CD4-positive, alpha-beta T cell (primary cell): ENCODE data around the gene SUFU. TPM values are rescaled to one million over a fixed set of nuclear protein-coding genes. Genes with fewer than 3 reads are reported as not detected.
"Not testable (repeated sequence)": the region's sequence is repeated elsewhere in the genome, so short reads cannot be mapped to it uniquely, and the experiment has no call there.

Experiments
- ATAC-seq: fragments of 200-7000 bp; cut with Tn5 transposase; one replicate; pipeline ENCODE4 v1.10.0; 2022; ENCODE audit warnings: mild to moderate bottlenecking; ENCODE audit not compliant: poor library complexity
- CTCF ChIA-PET: fragments of 350-600 bp; sonication (Branson Sonifier 250); formaldehyde crosslinking; loops from one replicate; lab custom pipeline; 2021; ENCODE audit warnings: antibody characterized with exemption, inconsistent platforms; lab: Charles Lee
- POLR2A ChIA-PET: fragments of 350-600 bp; sonication (Branson Sonifier 250); formaldehyde crosslinking; loops from one replicate; lab custom pipeline; 2021; ENCODE audit warnings: antibody characterized with exemption, inconsistent platforms; lab: Charles Lee
- DNase-seq, 14 experiments: peaks; one replicate each; pipeline ENCODE4 v3.0.0-alpha.2; 2013 to 2020; ENCODE audit warnings: mixed read lengths in 2 of 14
- H3K27ac ChIP-seq, 2 donors: one replicate each; pipeline versions ENCODE4 v1.5.1 to v1.7.0; 2013; ENCODE audit warnings: low read length in 2 of 2, low read depth in 1 of 2, mild to moderate bottlenecking in 1 of 2
- H3K27me3 ChIP-seq, 2 experiments: 1 replicate in 1 of 2; 2 replicates in 1 of 2; pipeline versions ENCODE4 v1.6.1 to v1.7.0; 2013; ENCODE audit warnings: low read length in 2 of 2, control low read depth in 1 of 2, mild to moderate bottlenecking in 1 of 2, moderate library complexity in 1 of 2; ENCODE audit not compliant: insufficient read depth in 2 of 2, control insufficient read depth in 1 of 2
- H3K36me3 ChIP-seq: one replicate; pipeline ENCODE4 v1.6.1; 2013; ENCODE audit warnings: low read length, control low read depth; ENCODE audit not compliant: insufficient read depth
- H3K4me1 ChIP-seq: one replicate; pipeline ENCODE4 v1.6.1; 2013; ENCODE audit warnings: low read length, control low read depth; ENCODE audit not compliant: insufficient read depth
- H3K4me3 ChIP-seq: one replicate; pipeline ENCODE4 v1.5.1; 2013; ENCODE audit warnings: mild to moderate bottlenecking, low read length, moderate library complexity
- H3K9me3 ChIP-seq, 2 experiments: 1 replicate in 1 of 2; 2 replicates in 1 of 2; pipeline versions ENCODE4 v1.6.1 to v1.7.0; 2013; ENCODE audit warnings: low read length in 2 of 2, mild to moderate bottlenecking in 2 of 2, control low read depth in 1 of 2, moderate library complexity in 1 of 2; ENCODE audit not compliant: control insufficient read depth in 1 of 2, insufficient read depth in 1 of 2
- H3K27ac Mint-ChIP-seq: one replicate; pipeline ENCODE4 v1.8.0; 2020; ENCODE audit warnings: mixed read lengths
- H3K27me3 Mint-ChIP-seq: one replicate; pipeline ENCODE4 v1.8.0; 2021; ENCODE audit warnings: mixed read lengths
- H3K36me3 Mint-ChIP-seq: one replicate; pipeline ENCODE4 v1.8.0; 2021; ENCODE audit warnings: low read depth, mixed read lengths
- H3K4me1 Mint-ChIP-seq: one replicate; pipeline ENCODE4 v1.8.0; 2021; ENCODE audit warnings: low read depth, mixed read lengths
- H3K4me3 Mint-ChIP-seq: one replicate; pipeline ENCODE4 v1.8.0; 2020; ENCODE audit warnings: mild to moderate bottlenecking, mixed read lengths
- H3K9me3 Mint-ChIP-seq: one replicate; pipeline ENCODE4 v1.8.0; 2020; ENCODE audit warnings: mixed read lengths
- intact Hi-C, 2 experiments: fragments of 100-400 bp; cut with DNase I in 1 of 2; cut with micrococcal nuclease in 1 of 2; formaldehyde crosslinking; loops; one replicate each; pipeline versions ENCODE4 v1.15.1 to v1.9.0; 2023 to 2025; cut with DNase I, micrococcal nuclease
- total RNA-seq, 174 experiments: library from RNA in 2 of 174; stranded (reverse) in 2 of 174; gene quantifications; one replicate each; pipeline ENCODE4 v1.2.3 and lab custom pipeline; 2021 to 2026
- TF ChIP-seq, protein P1 (sequence below): fragments of 200-600 bp; IDR thresholded peaks from one replicate; pipeline ENCODE4 v1.8.0; 2022; ENCODE audit warnings: antibody characterized with exemption, mild to moderate bottlenecking

Gene SUFU
- total RNA-seq, 2 experiments from 2014 or later, result 6.7 to 7.3 TPM

DNA sequence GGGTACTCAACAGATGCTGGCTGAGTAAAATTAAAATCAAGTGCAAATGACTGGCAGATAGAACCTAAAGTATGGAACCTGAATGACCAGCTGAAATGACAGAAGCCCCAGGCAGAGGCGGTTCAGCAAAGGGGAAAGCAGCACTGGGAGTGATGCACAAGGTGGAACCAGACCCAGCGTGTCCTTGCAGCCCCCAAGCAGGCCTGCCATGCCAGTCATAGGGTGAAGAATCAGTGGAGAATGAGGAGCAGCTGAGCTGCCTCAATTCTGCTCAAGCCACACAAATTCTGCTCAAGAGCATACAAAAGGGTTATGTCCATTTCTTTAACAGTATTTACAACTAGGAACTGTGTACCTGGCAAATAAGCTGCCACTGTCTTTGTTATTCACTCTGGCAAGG, 10.0 kb upstream of the SUFU start:
- ChIA-PET CTCF (no interaction called here), POLR2A (no interaction called here)
- intact Hi-C loops, result loop anchor here in 1 of 2 experiments (10.0 kb wide), 1 partner anchor 1139 kb away; the partner anchor contains the start of gene BTRC
- H3K27ac ChIP-seq, result no peak overlapping the region
- H3K9me3 ChIP-seq, result no peaks in the 10 kb centered on the region
- ATAC-seq (no peak), DNase-seq (no peak)
- TF ChIP-seq, protein P1, sequence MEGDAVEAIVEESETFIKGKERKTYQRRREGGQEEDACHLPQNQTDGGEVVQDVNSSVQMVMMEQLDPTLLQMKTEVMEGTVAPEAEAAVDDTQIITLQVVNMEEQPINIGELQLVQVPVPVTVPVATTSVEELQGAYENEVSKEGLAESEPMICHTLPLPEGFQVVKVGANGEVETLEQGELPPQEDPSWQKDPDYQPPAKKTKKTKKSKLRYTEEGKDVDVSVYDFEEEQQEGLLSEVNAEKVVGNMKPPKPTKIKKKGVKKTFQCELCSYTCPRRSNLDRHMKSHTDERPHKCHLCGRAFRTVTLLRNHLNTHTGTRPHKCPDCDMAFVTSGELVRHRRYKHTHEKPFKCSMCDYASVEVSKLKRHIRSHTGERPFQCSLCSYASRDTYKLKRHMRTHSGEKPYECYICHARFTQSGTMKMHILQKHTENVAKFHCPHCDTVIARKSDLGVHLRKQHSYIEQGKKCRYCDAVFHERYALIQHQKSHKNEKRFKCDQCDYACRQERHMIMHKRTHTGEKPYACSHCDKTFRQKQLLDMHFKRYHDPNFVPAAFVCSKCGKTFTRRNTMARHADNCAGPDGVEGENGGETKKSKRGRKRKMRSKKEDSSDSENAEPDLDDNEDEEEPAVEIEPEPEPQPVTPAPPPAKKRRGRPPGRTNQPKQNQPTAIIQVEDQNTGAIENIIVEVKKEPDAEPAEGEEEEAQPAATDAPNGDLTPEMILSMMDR, result no peak
- Mint-ChIP-seq H3K4me3 (no peak overlapping the region), H3K9me3 (no peaks in the 10 kb centered on the region), H3K27me3 (no peaks in the 10 kb centered on the region), H3K36me3 (peaks cover 34% of the 10 kb centered on the region), H3K27ac (no peak overlapping the region), H3K4me1 (peaks cover 18% of the 10 kb centered on the region)
- H3K4me3 ChIP-seq, result no peak overlapping the region
- H3K27me3 ChIP-seq, result no peaks in the 10 kb centered on the region
- H3K36me3 ChIP-seq, result peaks cover 58% of the 10 kb centered on the region
- H3K4me1 ChIP-seq, result peaks cover 23% of the 10 kb centered on the region

DNA sequence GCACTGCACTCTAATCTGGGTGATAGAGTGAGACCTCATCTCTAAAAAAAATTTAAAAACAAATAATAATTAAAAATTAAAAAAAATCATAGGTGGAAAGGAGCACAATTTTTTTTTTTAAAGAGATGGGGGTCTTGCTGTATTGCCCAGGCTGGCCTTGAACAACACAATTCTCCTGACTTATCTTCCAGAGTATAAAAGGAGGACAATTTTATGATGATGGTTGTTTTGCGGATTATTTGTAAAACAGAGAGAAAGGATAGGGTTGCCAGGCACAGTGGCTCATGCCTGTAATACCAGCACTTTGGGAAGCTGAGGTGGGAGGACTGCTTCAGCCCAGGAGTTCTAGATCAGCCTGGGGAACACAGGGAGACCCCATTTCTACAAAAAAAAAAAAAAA, 6.2 kb upstream of the SUFU start:
- DNase-seq, result no peak
- no peaks in the 10 kb centered on the region for H3K27me3 Mint-ChIP-seq
- no peak overlapping the region for H3K27ac Mint-ChIP-seq
- H3K4me1 Mint-ChIP-seq, result peaks cover 26% of the 10 kb centered on the region
- TF ChIP-seq, protein P1, result no peak
- POLR2A ChIA-PET, result interaction anchor here (0.7 kb wide), 1 partner anchor 9 kb away, joined by 3 read pairs; no protein-coding TSS in a partner anchor
- Histone ChIP-seq H3K27me3 (no peaks in the 10 kb centered on the region), H3K9me3 (no peaks in the 10 kb centered on the region), H3K4me1 (peaks cover 35% of the 10 kb centered on the region), H3K27ac (no peak overlapping the region), H3K36me3 (peaks cover 30% of the 10 kb centered on the region), H3K4me3 (no peak overlapping the region)
- H3K4me3 Mint-ChIP-seq, result no peak overlapping the region
- no peak for ATAC-seq
- intact Hi-C loops, result loop anchor here in 1 of 2 experiments (10.0 kb wide), 1 partner anchor 1143 kb away; the partner anchor contains the start of gene BTRC
- no peaks in the 10 kb centered on the region for H3K9me3 Mint-ChIP-seq
- CTCF ChIA-PET, result interaction anchor here (0.6 to 1.2 kb wide), 2 partner anchors 19 to 23 kb away, joined by 3 read pairs; no protein-coding TSS in a partner anchor
- peaks cover 6% of the 10 kb centered on the region for H3K36me3 Mint-ChIP-seq

DNA sequence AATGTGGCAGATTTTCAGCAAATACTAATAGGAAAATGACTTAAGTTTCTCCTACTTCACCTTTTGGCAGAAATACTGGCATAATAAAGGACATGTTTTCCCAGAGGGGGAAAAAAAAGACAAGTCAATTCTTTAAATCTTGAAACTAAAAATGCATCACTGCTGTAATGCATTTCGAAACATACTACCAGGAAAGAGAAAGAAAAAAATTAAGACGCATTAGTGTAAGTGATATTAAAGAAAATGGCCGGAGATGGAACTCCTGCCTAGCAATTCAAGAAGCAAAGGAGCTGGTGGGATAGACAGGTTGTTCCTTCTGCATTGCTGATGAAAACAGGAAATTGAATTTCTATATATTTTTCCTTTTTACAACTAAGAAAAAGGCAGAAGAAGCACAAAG, 4.4 kb upstream of the SUFU start:
- H3K27me3 ChIP-seq, result no peaks in the 10 kb centered on the region
- Mint-ChIP-seq H3K4me3 (peak overlapping the region; percentile 46), H3K4me1 (peaks cover 23% of the 10 kb centered on the region), H3K27me3 (no peaks in the 10 kb centered on the region), H3K9me3 (no peaks in the 10 kb centered on the region), H3K36me3 (no peaks in the 10 kb centered on the region), H3K27ac (no peak overlapping the region)
- no peak overlapping the region for H3K27ac ChIP-seq
- intact Hi-C loops, result loop anchor here in 1 of 2 experiments (10.0 kb wide), 1 partner anchor 1145 kb away; the partner anchor contains the start of gene BTRC
- POLR2A ChIA-PET, result no interaction called here
- TF ChIP-seq, protein P1, result no peak
- CTCF ChIA-PET, result interaction anchor here (1.3 kb wide), 1 partner anchor 84 kb away, joined by 4 read pairs; no protein-coding TSS in a partner anchor
- no peak for ATAC-seq
- H3K4me1 ChIP-seq, result peaks cover 35% of the 10 kb centered on the region
- DNase-seq, result no peak
- H3K36me3 ChIP-seq, result peaks cover 15% of the 10 kb centered on the region
- no peak overlapping the region for H3K4me3 ChIP-seq
- H3K9me3 ChIP-seq, result no peaks in the 10 kb centered on the region

DNA sequence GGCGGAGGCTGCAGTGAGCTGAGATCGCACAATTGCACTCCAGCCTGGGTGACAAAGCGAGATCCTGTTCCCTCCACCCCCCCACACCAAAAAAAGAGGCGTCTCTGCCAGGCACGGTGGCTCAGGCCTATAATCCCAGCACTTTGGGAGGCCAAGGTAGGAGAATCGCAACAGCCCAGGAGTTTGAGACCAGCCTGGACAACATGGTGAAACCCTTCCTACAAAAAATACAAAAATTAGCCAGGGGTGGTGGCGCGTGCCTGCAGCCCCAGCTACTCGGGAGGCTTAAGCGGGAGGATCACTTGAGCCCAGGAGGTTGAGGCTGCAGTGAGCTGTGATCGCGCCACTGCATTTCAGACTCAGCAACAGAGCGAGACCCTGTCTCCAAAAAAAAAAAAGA, 3.1 kb upstream of the SUFU start:
- not testable (repeated sequence) for H3K27ac Mint-ChIP-seq, H3K4me3 Mint-ChIP-seq
- CTCF ChIA-PET, result interaction anchor here (1.1 to 1.3 kb wide), 3 partner anchors 21 to 107 kb away, joined by 3 to 4 read pairs (median 3); no protein-coding TSS in a partner anchor

More for the DNA sequence above, 3.1 kb upstream of the SUFU start:
- not testable (repeated sequence) for H3K9me3 ChIP-seq, H3K9me3 Mint-ChIP-seq, H3K4me3 ChIP-seq, ATAC-seq, H3K36me3 Mint-ChIP-seq, H3K36me3 ChIP-seq, H3K27ac ChIP-seq, H3K27me3 Mint-ChIP-seq, H3K27me3 ChIP-seq
- intact Hi-C loops, result loop anchor here (1.0 to 10.0 kb wide), 10 partner anchors 39 to 692 kb away; partner anchors contain the start of genes BORCS7 (in 1 of the 2), C10orf95 (in 1 of the 2), CUEDC2 (in 1 of the 2) and FBXL15 (in 1 of the 2)
- DNase-seq, result peak in 1 of 14 experiments; percentile 29
- H3K4me1 Mint-ChIP-seq, result peaks cover 33% of the 10 kb centered on the region
- peaks cover 45% of the 10 kb centered on the region for H3K4me1 ChIP-seq
- POLR2A ChIA-PET, result interaction anchor here (0.7 to 5.1 kb wide), 4 partner anchors 28 to 106 kb away, joined by 3 to 28 read pairs (median 5); partner anchors contain the start of gene C10orf95
